Measurements from ENCODE around the gene NEK7.
"Not testable (repeated sequence)": the region's sequence is repeated elsewhere in the genome, so short reads cannot be mapped to it uniquely, and the experiment has no call there.

Gene NEK7

GRCh38 chr1:198300451-198300850 is 143.7 kb downstream of the NEK7 start:
- no peak overlapping the region for H3K27ac ChIP-seq (ENCODE audit: low read length)
- no peaks in the 10 kb centered on the region for H3K36me3 ChIP-seq (replicated peaks; ENCODE audit: low read depth, low read length)
- peaks cover 6% of the 10 kb centered on the region; the same call in 1 of the 2 replicates for H3K4me1 ChIP-seq (ENCODE audit: low read length)
- no peak overlapping the region for H3K9ac ChIP-seq (ENCODE audit: low read length)
- no peak overlapping the region for H3K4me3 ChIP-seq (ENCODE audit: low read length)
- H3K27me3 ChIP-seq (ENCODE audit: low read depth, low read length): no peaks in the 10 kb centered on the region
- H3K4me2 ChIP-seq (ENCODE audit: low read length): no peak overlapping the region
- no peaks in the 10 kb centered on the region for H3K79me2 ChIP-seq (ENCODE audit: low read length)
- no peaks in the 10 kb centered on the region for H4K20me1 ChIP-seq (ENCODE audit: insufficient read depth, low read length)
- no peaks in the 10 kb centered on the region for H3K9me3 ChIP-seq (ENCODE audit: insufficient read depth, low read length)
- H2AFZ ChIP-seq (ENCODE audit: low read depth, low read length): no peak overlapping the region
- TF ChIP-seq EZH2phosphoT487 (IDR thresholded peaks at IDR 0.05; ENCODE audit: low read depth): no peak
- no peak for TF ChIP-seq CTCF (IDR thresholded peaks at IDR 0.05; ENCODE audit: low read depth, low read length)

GRCh38 chr1:198304431-198304830 is 147.6 kb downstream of the NEK7 start:
- Histone ChIP-seq H2AFZ (ENCODE audit: low read depth, low read length) (no peak overlapping the region), H3K27ac (ENCODE audit: low read length) (no peak overlapping the region), H3K4me1 (ENCODE audit: low read length) (no peaks in the 10 kb centered on the region), H3K36me3 (replicated peaks; ENCODE audit: low read depth, low read length) (no peaks in the 10 kb centered on the region), H3K4me2 (ENCODE audit: low read length) (no peak overlapping the region), H3K27me3 (ENCODE audit: low read depth, low read length) (no peaks in the 10 kb centered on the region), H4K20me1 (ENCODE audit: insufficient read depth, low read length) (no peaks in the 10 kb centered on the region), H3K9me3 (ENCODE audit: insufficient read depth, low read length) (no peaks in the 10 kb centered on the region), H3K79me2 (ENCODE audit: low read length) (no peaks in the 10 kb centered on the region), H3K9ac (ENCODE audit: low read length) (no peak overlapping the region), H3K4me3 (ENCODE audit: low read length) (no peak overlapping the region)
- no peak for TF ChIP-seq CTCF (IDR thresholded peaks at IDR 0.05; ENCODE audit: low read depth, low read length)
- no peak for TF ChIP-seq EZH2phosphoT487 (IDR thresholded peaks at IDR 0.05; ENCODE audit: low read depth)

GRCh38 chr1:198314817-198315216 is 158.0 kb downstream of the NEK7 start:
- H3K4me3 ChIP-seq (ENCODE audit: low read length); H3K4me1 ChIP-seq (ENCODE audit: low read length); H3K36me3 ChIP-seq (replicated peaks; ENCODE audit: low read depth, low read length); H3K27ac ChIP-seq (ENCODE audit: low read length); H3K27me3 ChIP-seq (ENCODE audit: low read depth, low read length); H3K9me3 ChIP-seq (ENCODE audit: insufficient read depth, low read length); H3K79me2 ChIP-seq (ENCODE audit: low read length); H4K20me1 ChIP-seq (ENCODE audit: insufficient read depth, low read length); H3K4me2 ChIP-seq (ENCODE audit: low read length); H3K9ac ChIP-seq (ENCODE audit: low read length); H2AFZ ChIP-seq (ENCODE audit: low read depth, low read length): not testable (repeated sequence)

- H3K36me3 ChIP-seq (replicated peaks; ENCODE audit: low read depth, low read length); H3K4me3 ChIP-seq (ENCODE audit: low read length); H4K20me1 ChIP-seq (ENCODE audit: insufficient read depth, low read length); H3K9ac ChIP-seq (ENCODE audit: low read length); H3K4me2 ChIP-seq (ENCODE audit: low read length); H3K79me2 ChIP-seq (ENCODE audit: low read length); H3K27me3 ChIP-seq (ENCODE audit: low read depth, low read length); H3K9me3 ChIP-seq (ENCODE audit: insufficient read depth, low read length); H3K4me1 ChIP-seq (ENCODE audit: low read length); H2AFZ ChIP-seq (ENCODE audit: low read depth, low read length); H3K27ac ChIP-seq (ENCODE audit: low read length): not testable (repeated sequence)
These were observed 158.5 kb downstream of the NEK7 start for GRCh38 chr1:198315331-198315730.

- no peak overlapping the region for H3K9ac ChIP-seq (ENCODE audit: low read length)
- H3K36me3 ChIP-seq (replicated peaks; ENCODE audit: low read depth, low read length): no peaks in the 10 kb centered on the region
- no peaks in the 10 kb centered on the region for H3K9me3 ChIP-seq (ENCODE audit: insufficient read depth, low read length)
- H4K20me1 ChIP-seq (ENCODE audit: insufficient read depth, low read length): no peaks in the 10 kb centered on the region
- no peak overlapping the region for H3K4me3 ChIP-seq (ENCODE audit: low read length)
- H3K4me2 ChIP-seq (ENCODE audit: low read length): no peak overlapping the region
- no peak for TF ChIP-seq CTCF (IDR thresholded peaks at IDR 0.05; ENCODE audit: low read depth, low read length)
- TF ChIP-seq EZH2phosphoT487 (IDR thresholded peaks at IDR 0.05; ENCODE audit: low read depth): no peak
- no peaks in the 10 kb centered on the region for H3K27me3 ChIP-seq (ENCODE audit: low read depth, low read length)
- H2AFZ ChIP-seq (ENCODE audit: low read depth, low read length): no peak overlapping the region
- H3K4me1 ChIP-seq (ENCODE audit: low read length): peaks cover 11% of the 10 kb centered on the region
- H3K27ac ChIP-seq (ENCODE audit: low read length): no peak overlapping the region
- no peaks in the 10 kb centered on the region for H3K79me2 ChIP-seq (ENCODE audit: low read length)
These were observed 159.8 kb downstream of the NEK7 start for GRCh38 chr1:198316546-198317100.

Measured in OCI-LY3 (cell line).